Mammary epithelial cell (primary cell): ENCODE results near the gene HNRNPC.

Experiments used
- CTCF ChIP-seq, 2 donors: IDR thresholded peaks in 1 of 2; conservative IDR thresholded peaks in 1 of 2; 2 replicates each; pipeline ENCODE4 v1.5.1; 2011 to 2012; ENCODE audit warnings: inconsistent platforms in 2 of 2, low read length in 2 of 2, mild to moderate bottlenecking in 2 of 2, control low read depth in 1 of 2, low read depth in 1 of 2; ENCODE audit not compliant: insufficient read depth in 1 of 2; ENCODE audit errors: extremely low read depth in 1 of 2
- EZH2 ChIP-seq: IDR thresholded peaks from 2 replicates; pipeline ENCODE4 v1.6.1; 2012; ENCODE audit warnings: low read length, inconsistent platforms, borderline replicate concordance

GRCh38 chr14:21252149-21252548 is 17.1 kb downstream of the HNRNPC start:
- TF ChIP-seq EZH2 (no peak), CTCF (conservative IDR thresholded peaks at IDR 0.05 in 1 of 2, IDR thresholded peaks at IDR 0.05 in 1 of 2; ENCODE audit: extremely low read depth in 1 of 2, insufficient read depth in 1 of 2, low read depth in 1 of 2, low read length in 2 of 2) (no peak)
